GM12878 (cell line): Measurements from ENCODE around the gene ASTL. TPM values are rescaled to one million over a fixed set of nuclear protein-coding genes. Genes with fewer than 3 reads are reported as not detected.
"Not testable (repeated sequence)": the region's sequence is repeated elsewhere in the genome, so short reads cannot be mapped to it uniquely, and the experiment has no call there.

Experiments
- ATAC-seq: fragments of 200-7000 bp; cut with Tn5 transposase; 3 replicates; pipeline ENCODE4 v1.9.1; 2020; ENCODE audit warnings: mild to moderate bottlenecking, moderate library complexity
- BruUV-seq: library from RNA; stranded (reverse); fragments of 400-500 nt; replicated peaks from 2 replicates; lab custom pipeline; 2021; lab: Mats Ljungman, UMichigan
- CTCF ChIA-PET: fragments of 300-600 bp; sonication (Branson Sonifier 250); formaldehyde crosslinking; extraction: SDS; loops from one replicate; lab custom pipeline; 2021; ENCODE audit warnings: inconsistent platforms; lab: Yijun Ruan, JAX
- POLR2A ChIA-PET: fragments of 350-600 bp; formaldehyde crosslinking; extraction: SDS; loops from one replicate; lab custom pipeline; 2021; ENCODE audit warnings: inconsistent platforms; lab: Charles Lee
- RAD21 ChIA-PET: fragments of 300-600 bp; sonication (Branson Sonifier 250); formaldehyde crosslinking; loops from one replicate; lab custom pipeline; 2023; ENCODE audit warnings: antibody characterized with exemption; ENCODE audit not compliant: unreplicated experiment; lab: Charles Lee
- SMC1A ChIA-PET: fragments of 300-600 bp; sonication (Branson Sonifier 250); formaldehyde crosslinking; loops from one replicate; lab custom pipeline; 2023; ENCODE audit not compliant: unreplicated experiment, uncharacterized antibody; lab: Charles Lee
- DNase-seq: peaks from one replicate; pipeline ENCODE4 v3.0.0-alpha.2; 2011; ENCODE audit warnings: low read depth, low spot score
- FAIRE-seq: peaks from 3 replicates; lab custom pipeline; 2011; peaks lifted over from hg19 to GRCh38; lab: Jason Lieb, UNC
- H2AFZ ChIP-seq: 2 replicates; pipeline ENCODE4 v1.6.0; 2011; ENCODE audit warnings: low read depth, low read length, control low read depth; ENCODE audit not compliant: control insufficient read depth
- H3K27ac ChIP-seq: 2 replicates; pipeline ENCODE4 v1.5.1; 2011; ENCODE audit warnings: control low read depth; ENCODE audit not compliant: control insufficient read depth, insufficient read depth
- H3K27me3 ChIP-seq, 2 experiments: replicated peaks in 1 of 2; 2 replicates each; pipeline versions ENCODE4 v1.6.0 to v1.6.1; 2011; ENCODE audit warnings: low read length in 1 of 2; ENCODE audit not compliant: control insufficient read depth in 2 of 2, insufficient read depth in 2 of 2
- H3K36me3 ChIP-seq, 2 experiments: 2 replicates each; pipeline ENCODE4 v1.5.1; 2011; ENCODE audit warnings: low read length in 1 of 2; ENCODE audit not compliant: control insufficient read depth in 2 of 2, insufficient read depth in 2 of 2
- H3K4me1 ChIP-seq: 2 replicates; pipeline ENCODE4 v1.6.1; 2011; ENCODE audit warnings: mild to moderate bottlenecking, low read length, moderate library complexity, mixed read lengths; ENCODE audit not compliant: control insufficient read depth, insufficient read depth
- H3K4me2 ChIP-seq: 2 replicates; pipeline ENCODE4 v1.6.0; 2011; ENCODE audit warnings: control low read depth; ENCODE audit not compliant: control insufficient read depth, insufficient read depth
- H3K4me3 ChIP-seq: fragments of 200-600 bp; sonication (generic); 2 replicates; pipeline ENCODE4 v1.5.1; 2016
- H3K79me2 ChIP-seq: 2 replicates; pipeline ENCODE4 v1.6.0; 2011; ENCODE audit warnings: low read length; ENCODE audit not compliant: control insufficient read depth, insufficient read depth
- H3K9ac ChIP-seq: 2 replicates; pipeline ENCODE4 v1.8.0; 2011; ENCODE audit warnings: low read length, control low read depth, mixed read lengths; ENCODE audit not compliant: control insufficient read depth, insufficient read depth
- H3K9me3 ChIP-seq: replicated peaks from 3 replicates; pipeline ENCODE4 v1.5.1; 2011; ENCODE audit warnings: mild to moderate bottlenecking, low read length; ENCODE audit not compliant: control insufficient read depth, insufficient read depth
- H4K20me1 ChIP-seq: 2 replicates; pipeline ENCODE4 v1.6.0; 2011; ENCODE audit not compliant: control insufficient read depth, insufficient read depth
- IKZF1 ChIP-seq: fragments of 450-650 bp; conservative IDR thresholded peaks from 2 replicates; pipeline ENCODE4 v1.6.1; 2017; ENCODE audit warnings: antibody characterized with exemption, mild to moderate bottlenecking
- ZNF24 ChIP-seq: fragments of 450-650 bp; IDR thresholded peaks from 2 replicates; pipeline ENCODE4 v1.6.1; 2017; ENCODE audit warnings: antibody characterized with exemption, mild to moderate bottlenecking
- WGBS: methylation state at CpG from one replicate; pipeline ENCODE4 v1.1.6; 2016; ENCODE audit warnings: low lambda C conversion rate; ENCODE audit not compliant: insufficient replicate concordance, insufficient coverage; ENCODE audit errors: missing lambda C conversion rate; 5-methylcytosine and 5-hydroxymethylcytosine counted together
- in situ Hi-C: fragments of 300-500 bp; cut with MboI; formaldehyde crosslinking; loops from 9 replicates; pipeline ENCODE4 v1.14.3; 2018; ENCODE audit warnings: mixed read lengths
- intact Hi-C: fragments of 100-400 bp; cut with micrococcal nuclease; formaldehyde crosslinking; loops from one replicate; pipeline ENCODE4 v1.14.2; 2022; ENCODE audit not compliant: unreplicated experiment
- polyA plus RNA-seq, 11 experiments: library from polyadenylated mRNA; depleted of rRNA in 4 of 11; unstranded in 6 of 11; stranded (reverse) in 5 of 11; fragments of >200 nt; fragmentation: Nextera tagmentation in 4 of 11; fragmentation: Illumina TruSeq in 1 of 11; extraction: Ambion mirVana in 4 of 11; extraction: Trizol in 1 of 11; gene quantifications; 1 replicate in 1 of 11; 2 replicates in 10 of 11; pipeline versions ENCODE4 v1.2.1 to v1.2.3, GENCODE V29; 2011 to 2016; ENCODE audit warnings: inconsistent platforms in 2 of 11, missing spikeins in 2 of 11, low read depth in 1 of 11
- total RNA-seq, 4 experiments: library from RNA; depleted of rRNA in 3 of 4; stranded (reverse); fragments of >200 nt in 3 of 4; fragmentation: Illumina TruSeq in 1 of 4; extraction: Trizol in 1 of 4; gene quantifications; 2 replicates each; pipeline versions ENCODE4 v1.2.1 to v1.2.3, GENCODE V29; 2013 to 2021
- TF ChIP-seq, protein P1 (sequence below): fragments of 450-650 bp; IDR thresholded peaks from 2 replicates; pipeline ENCODE4 v1.6.1; 2017; ENCODE audit warnings: mild to moderate bottlenecking, moderate library complexity
- TF ChIP-seq, protein P2 (sequence below): fragments of 450-650 bp; IDR thresholded peaks from 2 replicates; pipeline ENCODE4 v1.6.1; 2017; ENCODE audit warnings: mild to moderate bottlenecking, low read depth, inconsistent platforms; ENCODE audit not compliant: poor library complexity, severe bottlenecking

ASTL gene
- total and polyA plus RNA-seq, 10 of the 15 experiments (the other 5 are each of a cell fraction or from before 2014, with no cell fraction given) = 0.18 to 1.0 (median 0.38) TPM; not detected in 4

DNA sequence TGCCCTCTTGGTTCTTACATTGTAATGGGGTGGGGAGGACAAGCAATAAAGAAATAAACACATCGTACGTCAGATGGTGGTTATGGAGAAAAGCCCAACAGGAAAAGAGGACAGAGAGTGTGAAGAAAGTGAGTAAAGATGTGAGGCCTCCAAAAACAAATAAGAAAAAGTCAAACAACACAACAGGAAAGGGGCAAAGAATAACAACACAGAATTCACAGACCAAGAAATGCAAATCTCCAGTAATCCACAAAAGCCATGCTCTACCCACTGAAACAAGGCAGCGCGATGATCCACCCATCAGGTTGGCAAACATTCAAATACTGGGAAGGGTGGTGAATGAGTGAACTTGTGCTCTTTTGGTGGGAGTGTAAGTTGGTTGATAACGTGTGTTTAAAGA is 23.6 kb upstream of the ASTL start (continued):
- TF ChIP-seq, protein P1, sequence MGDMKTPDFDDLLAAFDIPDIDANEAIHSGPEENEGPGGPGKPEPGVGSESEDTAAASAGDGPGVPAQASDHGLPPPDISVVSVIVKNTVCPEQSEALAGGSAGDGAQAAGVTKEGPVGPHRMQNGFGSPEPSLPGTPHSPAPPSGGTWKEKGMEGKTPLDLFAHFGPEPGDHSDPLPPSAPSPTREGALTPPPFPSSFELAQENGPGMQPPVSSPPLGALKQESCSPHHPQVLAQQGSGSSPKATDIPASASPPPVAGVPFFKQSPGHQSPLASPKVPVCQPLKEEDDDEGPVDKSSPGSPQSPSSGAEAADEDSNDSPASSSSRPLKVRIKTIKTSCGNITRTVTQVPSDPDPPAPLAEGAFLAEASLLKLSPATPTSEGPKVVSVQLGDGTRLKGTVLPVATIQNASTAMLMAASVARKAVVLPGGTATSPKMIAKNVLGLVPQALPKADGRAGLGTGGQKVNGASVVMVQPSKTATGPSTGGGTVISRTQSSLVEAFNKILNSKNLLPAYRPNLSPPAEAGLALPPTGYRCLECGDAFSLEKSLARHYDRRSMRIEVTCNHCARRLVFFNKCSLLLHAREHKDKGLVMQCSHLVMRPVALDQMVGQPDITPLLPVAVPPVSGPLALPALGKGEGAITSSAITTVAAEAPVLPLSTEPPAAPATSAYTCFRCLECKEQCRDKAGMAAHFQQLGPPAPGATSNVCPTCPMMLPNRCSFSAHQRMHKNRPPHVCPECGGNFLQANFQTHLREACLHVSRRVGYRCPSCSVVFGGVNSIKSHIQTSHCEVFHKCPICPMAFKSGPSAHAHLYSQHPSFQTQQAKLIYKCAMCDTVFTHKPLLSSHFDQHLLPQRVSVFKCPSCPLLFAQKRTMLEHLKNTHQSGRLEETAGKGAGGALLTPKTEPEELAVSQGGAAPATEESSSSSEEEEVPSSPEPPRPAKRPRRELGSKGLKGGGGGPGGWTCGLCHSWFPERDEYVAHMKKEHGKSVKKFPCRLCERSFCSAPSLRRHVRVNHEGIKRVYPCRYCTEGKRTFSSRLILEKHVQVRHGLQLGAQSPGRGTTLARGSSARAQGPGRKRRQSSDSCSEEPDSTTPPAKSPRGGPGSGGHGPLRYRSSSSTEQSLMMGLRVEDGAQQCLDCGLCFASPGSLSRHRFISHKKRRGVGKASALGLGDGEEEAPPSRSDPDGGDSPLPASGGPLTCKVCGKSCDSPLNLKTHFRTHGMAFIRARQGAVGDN = peak; percentile 86
- TF ChIP-seq ZNF24 (peak; percentile 40; the same call in 1 of the 2 replicates), IKZF1 (peak; percentile 61; the same call in 1 of the 2 replicates)
- TF ChIP-seq, protein P2, sequence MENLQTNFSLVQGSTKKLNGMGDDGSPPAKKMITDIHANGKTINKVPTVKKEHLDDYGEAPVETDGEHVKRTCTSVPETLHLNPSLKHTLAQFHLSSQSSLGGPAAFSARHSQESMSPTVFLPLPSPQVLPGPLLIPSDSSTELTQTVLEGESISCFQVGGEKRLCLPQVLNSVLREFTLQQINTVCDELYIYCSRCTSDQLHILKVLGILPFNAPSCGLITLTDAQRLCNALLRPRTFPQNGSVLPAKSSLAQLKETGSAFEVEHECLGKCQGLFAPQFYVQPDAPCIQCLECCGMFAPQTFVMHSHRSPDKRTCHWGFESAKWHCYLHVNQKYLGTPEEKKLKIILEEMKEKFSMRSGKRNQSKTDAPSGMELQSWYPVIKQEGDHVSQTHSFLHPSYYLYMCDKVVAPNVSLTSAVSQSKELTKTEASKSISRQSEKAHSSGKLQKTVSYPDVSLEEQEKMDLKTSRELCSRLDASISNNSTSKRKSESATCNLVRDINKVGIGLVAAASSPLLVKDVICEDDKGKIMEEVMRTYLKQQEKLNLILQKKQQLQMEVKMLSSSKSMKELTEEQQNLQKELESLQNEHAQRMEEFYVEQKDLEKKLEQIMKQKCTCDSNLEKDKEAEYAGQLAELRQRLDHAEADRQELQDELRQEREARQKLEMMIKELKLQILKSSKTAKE = peak; percentile 57

DNA sequence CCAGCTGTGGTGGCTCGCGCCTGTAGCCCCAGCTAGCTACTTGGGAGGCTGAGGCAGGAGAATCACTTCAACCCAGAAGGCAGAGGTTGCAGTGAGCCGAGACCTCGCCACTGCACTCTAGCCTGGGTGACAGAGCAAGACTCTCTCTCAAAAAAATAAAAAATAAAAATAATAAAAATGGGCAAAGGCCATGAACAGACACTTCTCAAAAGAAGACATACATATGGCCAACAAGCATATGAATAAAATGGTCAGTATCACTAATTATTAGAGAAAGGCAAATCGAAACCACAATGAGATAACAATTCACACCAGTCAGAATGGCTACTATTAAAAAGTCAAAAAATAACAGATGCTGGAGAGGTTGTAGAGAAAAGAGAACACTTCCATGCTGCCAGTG is 22.1 kb upstream of the ASTL start:
- ATAC-seq, H3K79me2 ChIP-seq, BruUV-seq, intact Hi-C loops, H3K4me3 ChIP-seq, H2AFZ ChIP-seq, DNase-seq, H3K27ac ChIP-seq, FAIRE-seq, H3K27me3 ChIP-seq, H4K20me1 ChIP-seq, in situ Hi-C loops, H3K9ac ChIP-seq, H3K4me2 ChIP-seq, H3K36me3 ChIP-seq, H3K9me3 ChIP-seq: not testable (repeated sequence)
- RAD21 ChIA-PET = interaction anchor here (4.4 to 6.3 kb wide), 2 partner anchors 14 to 17 kb away, joined by 55 to 182 read pairs; partner anchors contain the start of genes ASTL and DUSP2
- WGBS = 81% methylated on average over 5 of the region's 5 CpGs
- peaks cover 82% of the 10 kb centered on the region for H3K4me1 ChIP-seq
- CTCF ChIA-PET = interaction anchor here (4.2 to 5.5 kb wide), 2 partner anchors 14 to 15 kb away, joined by 42 to 68 read pairs; partner anchors contain the start of gene DUSP2
- SMC1A ChIA-PET = interaction anchor here (4.2 to 6.6 kb wide), 2 partner anchors 14 to 17 kb away, joined by 28 to 139 read pairs; partner anchors contain the start of genes ASTL and DUSP2
- POLR2A ChIA-PET = interaction anchor here (4.1 to 6.4 kb wide), 2 partner anchors 14 to 16 kb away, joined by 26 to 161 read pairs; partner anchors contain the start of gene DUSP2
